Muscle of back (tissue), 11 donors: ENCODE results near the gene ERICH3. TPM values are rescaled to one million over a fixed set of nuclear protein-coding genes. Genes with fewer than 3 reads are reported as not detected.
"Not testable (repeated sequence)": the region's sequence is repeated elsewhere in the genome, so short reads cannot be mapped to it uniquely, and the experiment has no call there.

Experiments
- DNase-seq, 3 donors: peaks; one replicate each; pipeline versions ENCODE4 v3.0.0 to v3.0.0-alpha.2; 2013
- polyA plus RNA-seq, 10 donors: library from polyadenylated mRNA; unstranded; fragments of 120-200 nt; gene quantifications; one replicate each; pipeline ENCODE4 v1.2.1, GENCODE V29; 2013; ENCODE audit not compliant: insufficient read length in 10 of 10

Gene ERICH3
- polyA plus RNA-seq, 10 donors = 0.04 to 0.30 (median 0.13) TPM

GRCh38 chr1:74679811-74680210 lies 6.2 kb upstream of the ERICH3 start:
- no peak for DNase-seq

- DNase-seq = no peak
Measured at GRCh38 chr1:74677926-74678325, 4.3 kb upstream of the ERICH3 start.

GRCh38 chr1:74674278-74675048 lies 871 bp upstream of the ERICH3 start:
- no peak for DNase-seq

- DNase-seq = not testable (repeated sequence)
Measured at GRCh38 chr1:74670866-74671265, 2.7 kb downstream of the ERICH3 start.

- no peak for DNase-seq
Measured at GRCh38 chr1:74654708-74655107, 18.9 kb downstream of the ERICH3 start.

- peak in 1 of 3 donors; percentile 40 for DNase-seq
Measured at GRCh38 chr1:74652711-74653139, 20.9 kb downstream of the ERICH3 start.

GRCh38 chr1:74650561-74650960 lies 23.0 kb downstream of the ERICH3 start:
- no peak for DNase-seq

- no peak for DNase-seq
Measured at GRCh38 chr1:74641876-74642275, 31.7 kb downstream of the ERICH3 start.

GRCh38 chr1:74641161-74641560 lies 32.4 kb downstream of the ERICH3 start:
- DNase-seq = no peak

GRCh38 chr1:74637296-74637695 lies 36.3 kb downstream of the ERICH3 start:
- no peak for DNase-seq

GRCh38 chr1:74629283-74629682 lies 44.3 kb downstream of the ERICH3 start:
- no peak for DNase-seq

- no peak for DNase-seq
Measured at GRCh38 chr1:74623716-74624115, 49.9 kb downstream of the ERICH3 start.

GRCh38 chr1:74620242-74620641 lies 53.4 kb downstream of the ERICH3 start:
- DNase-seq = no peak

GRCh38 chr1:74618974-74619373 lies 54.6 kb downstream of the ERICH3 start:
- no peak for DNase-seq

GRCh38 chr1:74613894-74614293 lies 59.7 kb downstream of the ERICH3 start:
- DNase-seq = no peak

- no peak for DNase-seq
Measured at GRCh38 chr1:74611887-74612286, 61.7 kb downstream of the ERICH3 start.

- DNase-seq = no peak
Measured at GRCh38 chr1:74610961-74611360, 62.6 kb downstream of the ERICH3 start.

- DNase-seq = no peak
Measured at GRCh38 chr1:74609810-74610371, 63.7 kb downstream of the ERICH3 start.

GRCh38 chr1:74596717-74597116 lies 76.9 kb downstream of the ERICH3 start:
- DNase-seq = no peak

- no peak for DNase-seq
Measured at GRCh38 chr1:74593887-74594866, 79.4 kb downstream of the ERICH3 start.

- DNase-seq = no peak
Measured at GRCh38 chr1:74592580-74593355, 80.8 kb downstream of the ERICH3 start.

- no peak for DNase-seq
Measured at GRCh38 chr1:74591949-74592348, 81.6 kb downstream of the ERICH3 start.
